PFSK-1 (cell line): Measurements from ENCODE around the gene CATSPERB.

Source experiments
- POLR2AphosphoS5 ChIP-seq: IDR thresholded peaks from 2 replicates; pipeline ENCODE4 v1.6.1; 2012; ENCODE audit warnings: low read depth, mild to moderate bottlenecking, control low read depth, low read length, moderate library complexity
- SIN3A ChIP-seq: IDR thresholded peaks from 2 replicates; pipeline ENCODE4 v1.6.1; 2012; ENCODE audit warnings: mild to moderate bottlenecking, low read length, moderate library complexity, borderline replicate concordance; ENCODE audit not compliant: insufficient read depth
- TAF1 ChIP-seq: IDR thresholded peaks from 2 replicates; pipeline ENCODE4 v1.6.1; 2012; ENCODE audit warnings: low read length, control low read depth, borderline replicate concordance; ENCODE audit not compliant: insufficient read depth
- TF ChIP-seq, protein P1 (sequence below), 2 experiments: IDR thresholded peaks; 2 replicates each; pipeline versions ENCODE4 v1.6.1 to v1.8.0; 2011 to 2012; ENCODE audit warnings: low read depth in 2 of 2, low read length in 2 of 2, control low read depth in 1 of 2, inconsistent platforms in 1 of 2, mild to moderate bottlenecking in 1 of 2, moderate library complexity in 1 of 2; ENCODE audit not compliant: insufficient read depth in 1 of 2

DNA sequence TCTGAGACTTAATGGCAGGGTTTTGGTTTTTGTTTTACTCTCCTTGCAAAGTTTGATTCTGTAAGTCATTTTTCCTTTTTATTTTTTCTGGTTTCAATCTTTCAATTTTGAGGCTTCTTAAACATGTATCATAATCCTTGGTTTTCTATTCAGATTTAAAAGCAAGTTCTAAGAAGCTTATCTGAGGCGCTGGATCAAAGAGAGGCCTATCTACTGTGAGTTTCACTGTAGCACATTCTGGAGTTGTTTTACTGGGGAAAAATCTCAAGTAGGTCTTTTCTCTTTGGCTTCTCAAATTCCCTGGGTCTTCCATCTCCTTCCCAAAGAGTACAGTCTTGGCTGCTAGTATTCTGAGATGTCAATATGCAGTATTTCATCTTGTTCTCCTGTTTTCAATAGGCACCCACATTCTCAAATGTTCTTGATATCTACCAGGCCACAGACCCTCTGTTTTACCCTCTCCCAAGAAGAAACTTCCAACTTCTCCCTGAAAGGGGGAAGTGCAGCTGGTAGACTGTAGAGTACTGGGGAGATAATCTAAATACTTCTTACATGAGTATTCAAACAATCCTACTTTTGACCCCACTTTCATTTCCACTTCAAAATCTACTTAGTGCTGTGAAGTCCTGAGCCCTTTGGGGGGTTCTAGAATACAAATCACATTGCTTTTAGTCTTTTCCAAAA, 10.9 kb upstream of the CATSPERB start:
- TF ChIP-seq, protein P1, sequence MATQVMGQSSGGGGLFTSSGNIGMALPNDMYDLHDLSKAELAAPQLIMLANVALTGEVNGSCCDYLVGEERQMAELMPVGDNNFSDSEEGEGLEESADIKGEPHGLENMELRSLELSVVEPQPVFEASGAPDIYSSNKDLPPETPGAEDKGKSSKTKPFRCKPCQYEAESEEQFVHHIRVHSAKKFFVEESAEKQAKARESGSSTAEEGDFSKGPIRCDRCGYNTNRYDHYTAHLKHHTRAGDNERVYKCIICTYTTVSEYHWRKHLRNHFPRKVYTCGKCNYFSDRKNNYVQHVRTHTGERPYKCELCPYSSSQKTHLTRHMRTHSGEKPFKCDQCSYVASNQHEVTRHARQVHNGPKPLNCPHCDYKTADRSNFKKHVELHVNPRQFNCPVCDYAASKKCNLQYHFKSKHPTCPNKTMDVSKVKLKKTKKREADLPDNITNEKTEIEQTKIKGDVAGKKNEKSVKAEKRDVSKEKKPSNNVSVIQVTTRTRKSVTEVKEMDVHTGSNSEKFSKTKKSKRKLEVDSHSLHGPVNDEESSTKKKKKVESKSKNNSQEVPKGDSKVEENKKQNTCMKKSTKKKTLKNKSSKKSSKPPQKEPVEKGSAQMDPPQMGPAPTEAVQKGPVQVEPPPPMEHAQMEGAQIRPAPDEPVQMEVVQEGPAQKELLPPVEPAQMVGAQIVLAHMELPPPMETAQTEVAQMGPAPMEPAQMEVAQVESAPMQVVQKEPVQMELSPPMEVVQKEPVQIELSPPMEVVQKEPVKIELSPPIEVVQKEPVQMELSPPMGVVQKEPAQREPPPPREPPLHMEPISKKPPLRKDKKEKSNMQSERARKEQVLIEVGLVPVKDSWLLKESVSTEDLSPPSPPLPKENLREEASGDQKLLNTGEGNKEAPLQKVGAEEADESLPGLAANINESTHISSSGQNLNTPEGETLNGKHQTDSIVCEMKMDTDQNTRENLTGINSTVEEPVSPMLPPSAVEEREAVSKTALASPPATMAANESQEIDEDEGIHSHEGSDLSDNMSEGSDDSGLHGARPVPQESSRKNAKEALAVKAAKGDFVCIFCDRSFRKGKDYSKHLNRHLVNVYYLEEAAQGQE (IDR thresholded peaks at IDR 0.05; ENCODE audit: insufficient read depth in 1 of 2, low read depth in 2 of 2, low read length in 2 of 2): no peak
- no peak for TF ChIP-seq POLR2AphosphoS5
- TF ChIP-seq SIN3A: no peak
- TF ChIP-seq TAF1: no peak
